Measurements from ENCODE around the gene MFGE8.

MFGE8 gene

DNA sequence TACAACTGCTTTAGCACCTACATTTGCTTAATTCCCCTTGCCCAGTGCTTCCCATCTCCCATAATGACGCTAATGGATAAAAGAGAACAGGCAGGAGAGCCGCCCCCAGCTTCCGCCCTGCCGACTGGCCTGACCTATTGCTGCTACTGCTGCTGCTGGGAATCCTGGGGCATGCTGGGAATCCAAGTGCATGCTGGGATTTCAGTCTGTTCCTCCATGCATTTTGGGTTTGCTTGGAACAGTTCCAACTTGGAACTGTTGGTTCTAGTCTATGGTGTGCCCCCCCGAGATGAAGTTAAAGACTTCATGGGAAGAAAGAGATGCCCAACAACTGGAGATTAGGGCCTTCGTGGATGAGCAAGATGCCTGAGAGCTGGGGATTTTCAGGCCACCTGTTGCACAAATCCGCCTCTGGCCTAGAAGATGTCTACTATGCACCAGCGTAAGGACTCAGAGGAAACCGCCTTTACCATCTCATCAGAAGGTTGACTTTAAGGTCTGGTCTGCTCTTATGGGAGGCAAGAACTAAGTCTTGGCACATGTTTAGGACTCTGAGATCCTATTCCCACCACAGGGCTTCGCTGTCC lies 46.8 kb downstream of the MFGE8 start:
- H3K4me3 ChIP-seq: no peak overlapping the region
- H3K9me3 ChIP-seq: no peaks in the 10 kb centered on the region
- no peak for DNase-seq
- no peaks in the 10 kb centered on the region for H3K27me3 ChIP-seq
- intact Hi-C loops (cut with DNase I; ENCODE audit: low total_unique reads): no loop called here
- no peak overlapping the region for H3K27ac ChIP-seq
- TF ChIP-seq, protein P1, sequence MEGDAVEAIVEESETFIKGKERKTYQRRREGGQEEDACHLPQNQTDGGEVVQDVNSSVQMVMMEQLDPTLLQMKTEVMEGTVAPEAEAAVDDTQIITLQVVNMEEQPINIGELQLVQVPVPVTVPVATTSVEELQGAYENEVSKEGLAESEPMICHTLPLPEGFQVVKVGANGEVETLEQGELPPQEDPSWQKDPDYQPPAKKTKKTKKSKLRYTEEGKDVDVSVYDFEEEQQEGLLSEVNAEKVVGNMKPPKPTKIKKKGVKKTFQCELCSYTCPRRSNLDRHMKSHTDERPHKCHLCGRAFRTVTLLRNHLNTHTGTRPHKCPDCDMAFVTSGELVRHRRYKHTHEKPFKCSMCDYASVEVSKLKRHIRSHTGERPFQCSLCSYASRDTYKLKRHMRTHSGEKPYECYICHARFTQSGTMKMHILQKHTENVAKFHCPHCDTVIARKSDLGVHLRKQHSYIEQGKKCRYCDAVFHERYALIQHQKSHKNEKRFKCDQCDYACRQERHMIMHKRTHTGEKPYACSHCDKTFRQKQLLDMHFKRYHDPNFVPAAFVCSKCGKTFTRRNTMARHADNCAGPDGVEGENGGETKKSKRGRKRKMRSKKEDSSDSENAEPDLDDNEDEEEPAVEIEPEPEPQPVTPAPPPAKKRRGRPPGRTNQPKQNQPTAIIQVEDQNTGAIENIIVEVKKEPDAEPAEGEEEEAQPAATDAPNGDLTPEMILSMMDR (IDR thresholded peaks at IDR 0.05): no peak
- peaks cover 0 to 32% (median 0%) of the 10 kb centered on the region in 3 donors for H3K36me3 ChIP-seq
- H3K4me1 ChIP-seq: no peaks in the 10 kb centered on the region

DNA sequence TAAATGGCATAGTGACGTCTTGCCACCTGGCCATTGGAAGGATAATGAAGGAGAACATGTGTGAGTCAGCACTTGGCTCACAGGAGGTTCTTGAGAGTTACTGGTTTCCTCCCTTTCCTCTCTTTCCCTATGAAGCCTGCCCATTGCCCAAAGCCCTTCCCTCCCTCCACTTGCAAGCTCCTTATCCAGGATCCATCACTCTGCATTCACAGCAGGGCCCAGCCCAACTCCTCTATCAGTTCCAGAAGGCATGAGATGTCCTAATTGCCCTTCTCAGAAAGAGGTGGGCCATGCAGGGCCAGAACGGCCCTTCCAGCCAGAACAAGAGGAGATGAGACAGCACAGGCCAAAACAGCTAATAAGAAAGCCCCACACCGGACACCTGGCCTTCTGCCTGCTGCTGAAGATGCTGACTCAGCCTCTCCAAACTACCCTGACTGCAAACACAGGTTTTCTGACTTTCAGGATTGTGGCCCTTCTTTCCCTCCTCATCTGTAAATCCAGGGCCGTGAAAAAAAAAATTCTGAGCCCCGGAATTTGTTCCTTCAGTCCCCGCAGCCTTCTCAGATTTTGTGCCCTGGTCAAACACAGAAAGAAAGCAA lies 47.6 kb downstream of the MFGE8 start:
- intact Hi-C loops (cut with DNase I; ENCODE audit: low total_unique reads): no loop called here
- TF ChIP-seq, protein P1 (IDR thresholded peaks at IDR 0.05): no peak
- no peak overlapping the region for H3K27ac ChIP-seq
- peaks cover 0 to 40% (median 0%) of the 10 kb centered on the region in 3 donors for H3K36me3 ChIP-seq
- H3K9me3 ChIP-seq: no peaks in the 10 kb centered on the region
- H3K27me3 ChIP-seq: no peaks in the 10 kb centered on the region
- no peaks in the 10 kb centered on the region for H3K4me1 ChIP-seq
- no peak overlapping the region for H3K4me3 ChIP-seq
- no peak for DNase-seq

DNA sequence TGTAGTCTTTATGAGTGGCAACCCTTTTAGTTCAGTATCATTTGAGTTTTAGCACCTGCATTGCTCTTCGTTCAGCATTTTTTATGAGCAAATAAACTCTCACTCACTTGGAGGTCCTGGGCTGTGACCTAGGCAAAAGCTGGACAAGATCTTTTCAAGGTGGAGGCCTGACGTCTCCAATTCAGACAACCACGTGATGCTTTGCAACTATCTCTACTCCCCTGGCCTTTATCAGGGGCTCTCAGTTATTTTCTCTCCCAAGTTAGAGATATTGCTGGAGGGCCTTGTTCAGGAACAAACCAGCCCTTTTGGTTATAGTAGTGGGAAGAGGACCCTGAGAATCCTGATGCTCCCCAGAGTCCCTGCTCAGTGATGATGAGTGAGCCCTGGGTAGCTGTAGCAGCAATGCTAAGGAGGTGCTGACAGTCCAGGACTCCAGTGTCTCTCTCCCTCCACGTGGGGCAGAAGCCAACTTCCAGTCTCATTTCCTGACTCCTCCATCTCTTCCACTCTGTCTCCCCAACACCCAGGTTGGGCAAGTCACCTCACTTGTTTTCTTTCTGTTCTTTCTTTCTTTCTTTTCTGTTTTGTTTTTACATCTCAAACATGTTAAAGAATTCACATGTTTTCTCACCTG lies 48.2 kb downstream of the MFGE8 start:
- Histone ChIP-seq H3K4me1 (no peaks in the 10 kb centered on the region), H3K36me3 (peaks cover 0 to 46% (median 0%) of the 10 kb centered on the region in 3 donors), H3K27ac (no peak overlapping the region), H3K4me3 (no peak overlapping the region), H3K9me3 (no peaks in the 10 kb centered on the region), H3K27me3 (no peaks in the 10 kb centered on the region)
- TF ChIP-seq, protein P1 (IDR thresholded peaks at IDR 0.05): no peak
- no peak for DNase-seq
- intact Hi-C loops (cut with DNase I; ENCODE audit: low total_unique reads): no loop called here

GRCh38 chr15:88863412-88863811 lies 49.8 kb downstream of the MFGE8 start:
- H3K9me3 ChIP-seq: no peaks in the 10 kb centered on the region
- intact Hi-C loops (cut with DNase I; ENCODE audit: low total_unique reads): no loop called here
- H3K36me3 ChIP-seq: peaks cover 14 to 51% (median 14%) of the 10 kb centered on the region in 3 donors
- TF ChIP-seq, protein P1 (IDR thresholded peaks at IDR 0.05): no peak
- no peaks in the 10 kb centered on the region for H3K4me1 ChIP-seq
- no peak overlapping the region for H3K27ac ChIP-seq
- DNase-seq: no peak
- H3K4me3 ChIP-seq: no peak overlapping the region
- H3K27me3 ChIP-seq: no peaks in the 10 kb centered on the region

GRCh38 chr15:88860212-88860611 lies 53.0 kb downstream of the MFGE8 start:
- H3K27ac ChIP-seq: no peak overlapping the region
- H3K27me3 ChIP-seq: no peaks in the 10 kb centered on the region
- no peak overlapping the region for H3K4me3 ChIP-seq
- H3K36me3 ChIP-seq: peaks cover 14 to 53% (median 24%) of the 10 kb centered on the region in 3 donors
- DNase-seq: no peak
- intact Hi-C loops (cut with DNase I; ENCODE audit: low total_unique reads): no loop called here
- H3K4me1 ChIP-seq: no peaks in the 10 kb centered on the region
- TF ChIP-seq, protein P1 (IDR thresholded peaks at IDR 0.05): no peak
- H3K9me3 ChIP-seq: no peaks in the 10 kb centered on the region
